K562 (cell line): ENCODE results near the gene ICAM2. TPM values are rescaled to one million over a fixed set of nuclear protein-coding genes. Genes with fewer than 3 reads are reported as not detected.

Source experiments
- ATAC-seq: fragments of 200-7000 bp; cut with Tn5 transposase; 3 replicates; pipeline ENCODE4 v1.9.1; 2020; ENCODE audit warnings: moderate library complexity
- BruUV-seq: library from RNA; stranded (reverse); fragments of 400-500 nt; replicated peaks from 2 replicates; lab custom pipeline; 2021; lab: Mats Ljungman, UMichigan
- CTCF ChIA-PET: fragments of 300-600 bp; formaldehyde crosslinking; extraction: SDS; loops from one replicate; lab custom pipeline; 2021; ENCODE audit warnings: low intra/inter-chr PET ratio; lab: Yijun Ruan, JAX
- POLR2A ChIA-PET: fragments of 300-600, 350-650 bp; sonication (Branson Sonifier 250); formaldehyde crosslinking; extraction: SDS; loops from one replicate; lab custom pipeline; 2021; ENCODE audit warnings: antibody characterized with exemption, inconsistent platforms; lab: Yijun Ruan, JAX
- DNase-seq, 4 experiments: peaks; one replicate each; pipeline versions ENCODE4 v3.0.0 to v3.0.0-alpha.2; 2011 to 2018; ENCODE audit warnings: low spot score in 3 of 4, mixed read lengths in 3 of 4; ENCODE audit errors: extremely low read depth in 1 of 4
- FAIRE-seq: peaks from 2 replicates; lab custom pipeline; 2011; peaks lifted over from hg19 to GRCh38; lab: Jason Lieb, UNC
- H2AFZ ChIP-seq: 2 replicates; pipeline ENCODE4 v1.6.0; 2011; ENCODE audit warnings: low read depth, low read length, control low read depth, inconsistent platforms
- H3K27ac ChIP-seq: fragments of 200-600 bp; 3 replicates; pipeline ENCODE4 v1.8.0; 2011; ENCODE audit warnings: low read depth, mild to moderate bottlenecking, control low read depth, inconsistent platforms, low read length, moderate library complexity, mixed read lengths; ENCODE audit errors: extremely low read depth
- H3K27me3 ChIP-seq, 2 experiments: fragments of 300-600 bp in 1 of 2; 2 replicates in 1 of 2; 3 replicates in 1 of 2; pipeline versions ENCODE4 v1.6.0 to v1.8.0; 2011; ENCODE audit warnings: inconsistent platforms in 2 of 2, low read length in 2 of 2, mild to moderate bottlenecking in 1 of 2, mixed read lengths in 1 of 2, moderate library complexity in 1 of 2; ENCODE audit not compliant: control insufficient read depth in 2 of 2, insufficient read depth in 2 of 2
- H3K36me3 ChIP-seq: fragments of 300-600 bp; 3 replicates; pipeline ENCODE4 v1.8.0; 2011; ENCODE audit warnings: mild to moderate bottlenecking, low read length, inconsistent platforms; ENCODE audit not compliant: control insufficient read depth, insufficient read depth
- H3K4me1 ChIP-seq, 2 experiments: fragments of 200-600 bp in 1 of 2; replicated peaks in 1 of 2; 2 replicates in 1 of 2; 3 replicates in 1 of 2; pipeline versions ENCODE4 v1.5.1 to v1.8.0; 2011; ENCODE audit warnings: inconsistent platforms in 2 of 2, low read length in 2 of 2, mild to moderate bottlenecking in 1 of 2, mixed read lengths in 1 of 2, moderate library complexity in 1 of 2; ENCODE audit not compliant: control insufficient read depth in 2 of 2, insufficient read depth in 2 of 2
- H3K4me2 ChIP-seq: 2 replicates; pipeline ENCODE4 v1.6.1; 2011; ENCODE audit warnings: low read length, control low read depth, inconsistent platforms, mixed read lengths; ENCODE audit not compliant: insufficient read depth
- H3K4me3 ChIP-seq: fragments of 200-600 bp; sonication (generic), shearing (Covaris generic); 2 replicates; pipeline ENCODE4 v1.5.1; 2016; ENCODE audit warnings: control low read depth, inconsistent platforms
- H3K79me2 ChIP-seq: fragments of 200-600 bp; 3 replicates; pipeline ENCODE4 v1.8.0; 2011; ENCODE audit warnings: low read length, inconsistent platforms; ENCODE audit not compliant: control insufficient read depth, insufficient read depth
- H3K9ac ChIP-seq, 2 experiments: 2 replicates each; pipeline versions ENCODE4 v1.6.0 to v1.6.1; 2011; ENCODE audit warnings: low read depth in 2 of 2, low read length in 2 of 2, control low read depth in 1 of 2, inconsistent platforms in 1 of 2, mild to moderate bottlenecking in 1 of 2, mixed read lengths in 1 of 2; ENCODE audit not compliant: insufficient read depth in 1 of 2
- H3K9me1 ChIP-seq: one replicate; pipeline ENCODE4 v1.6.0; 2011; ENCODE audit warnings: inconsistent platforms, mild to moderate bottlenecking, low read length, moderate library complexity; ENCODE audit not compliant: control insufficient read depth, insufficient read depth
- H3K9me3 ChIP-seq: replicated peaks from 2 replicates; pipeline ENCODE4 v1.5.1; 2011; ENCODE audit warnings: low read depth, low read length, inconsistent platforms; ENCODE audit not compliant: control insufficient read depth, insufficient read depth
- H4K20me1 ChIP-seq: replicated peaks from 2 replicates; pipeline ENCODE4 v1.6.1; 2011; ENCODE audit warnings: low read length, inconsistent platforms, mixed read lengths; ENCODE audit not compliant: control insufficient read depth, insufficient read depth
- RHOXF2B ChIP-seq: fragments of 250-450 bp; sonication (Bioruptor Pico); conservative IDR thresholded peaks from 2 replicates; pipeline ENCODE4 v1.5.1; 2021
- WGBS: fragments of 100-300 bp; shearing (Covaris generic); methylation state at CpG from one replicate; pipeline ENCODE4 v1.1.6; 2016; ENCODE audit warnings: low coverage, mixed read lengths; ENCODE audit not compliant: insufficient coverage; ENCODE audit errors: missing lambda C conversion rate; 5-methylcytosine and 5-hydroxymethylcytosine counted together
- in situ Hi-C: fragments of 300-500 bp; cut with MboI; formaldehyde crosslinking; loops from 4 replicates; pipeline ENCODE4 v1.15.0; 2018; ENCODE audit warnings: inconsistent platforms, mixed read lengths
- intact Hi-C: fragments of 100-400 bp; cut with micrococcal nuclease; formaldehyde crosslinking; loops from 2 replicates; pipeline ENCODE4 v1.14.2; 2022
- polyA plus RNA-seq, 8 experiments: library from polyadenylated mRNA; depleted of rRNA in 4 of 8; stranded (reverse) in 5 of 8; unstranded in 3 of 8; fragments of >200 nt; fragmentation: Nextera tagmentation in 2 of 8; fragmentation: Illumina TruSeq in 1 of 8; extraction: Ambion mirVana in 2 of 8; extraction: Trizol in 1 of 8; gene quantifications; 2 replicates each; pipeline versions ENCODE4 v1.2.1 to v1.2.3, GENCODE V29; 2011 to 2014; ENCODE audit warnings: inconsistent platforms in 1 of 8, missing spikeins in 1 of 8
- total RNA-seq, 7 experiments: library from RNA; depleted of rRNA in 6 of 7; stranded (reverse); fragments of >200 nt in 6 of 7; fragmentation: Illumina TruSeq in 2 of 7; extraction: Trizol in 2 of 7; gene quantifications; 2 replicates each; pipeline versions ENCODE4 v1.2.1 to v1.2.3, GENCODE V29; 2011 to 2021; ENCODE audit warnings: low replicate concordance in 1 of 7
- TF ChIP-seq, protein P1 (sequence below), 2 experiments: IDR thresholded peaks; 2 replicates each; pipeline ENCODE4 v1.6.1; 2011; ENCODE audit warnings: borderline replicate concordance in 1 of 2, control low read depth in 1 of 2, low read depth in 1 of 2, low read length in 1 of 2, mild to moderate bottlenecking in 1 of 2, mixed read lengths in 1 of 2, moderate library complexity in 1 of 2; ENCODE audit not compliant: insufficient read depth in 1 of 2, insufficient read length in 1 of 2, poor library complexity in 1 of 2, severe bottlenecking in 1 of 2; ENCODE audit errors: extremely low read depth in 1 of 2

Gene ICAM2
- total and polyA plus RNA-seq, 9 of the 15 experiments (the other 6 are each of a cell fraction or from before 2014, with no cell fraction given): 37.9 to 89.4 (median 60.6) TPM

DNA sequence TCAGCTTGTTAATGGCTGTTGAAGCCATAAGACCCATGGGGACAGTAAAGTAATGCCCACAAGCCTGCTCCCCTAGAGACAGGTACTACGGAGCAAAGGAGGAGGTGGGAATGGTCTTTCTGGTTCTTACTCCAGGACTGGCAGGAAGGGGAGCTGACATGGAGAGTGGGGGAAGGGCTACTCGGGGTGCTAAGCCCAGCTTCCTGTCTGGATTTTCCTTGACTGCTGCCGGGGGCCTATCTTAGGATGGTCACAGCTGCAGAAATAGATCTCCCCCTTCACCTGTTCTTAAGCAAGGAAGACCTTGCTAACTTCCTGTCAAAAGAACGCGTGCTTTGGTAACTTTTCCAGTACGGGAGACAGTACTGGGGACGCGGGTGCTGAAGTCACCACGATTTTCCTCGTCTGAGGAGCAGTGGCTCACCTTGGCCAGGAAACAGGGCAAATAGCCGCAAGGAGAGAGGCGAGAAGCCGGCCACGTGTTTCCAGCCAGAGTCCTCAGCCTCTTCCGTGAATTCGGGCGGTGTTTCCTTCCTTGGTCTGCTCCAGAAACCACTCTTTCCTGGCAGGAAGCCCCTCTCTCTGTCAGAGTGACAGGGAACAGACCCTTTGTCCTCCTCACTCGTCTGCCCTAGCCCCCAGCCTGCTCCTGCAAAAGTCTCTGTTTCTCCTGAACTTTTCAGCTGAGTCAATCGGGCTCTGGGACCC, 22.9 kb downstream of the ICAM2 start:
- WGBS: 33% methylated on average over 17 of the region's 19 CpGs
- in situ Hi-C loops: no loop called here
- no peak for TF ChIP-seq RHOXF2B
- TF ChIP-seq, protein P1, sequence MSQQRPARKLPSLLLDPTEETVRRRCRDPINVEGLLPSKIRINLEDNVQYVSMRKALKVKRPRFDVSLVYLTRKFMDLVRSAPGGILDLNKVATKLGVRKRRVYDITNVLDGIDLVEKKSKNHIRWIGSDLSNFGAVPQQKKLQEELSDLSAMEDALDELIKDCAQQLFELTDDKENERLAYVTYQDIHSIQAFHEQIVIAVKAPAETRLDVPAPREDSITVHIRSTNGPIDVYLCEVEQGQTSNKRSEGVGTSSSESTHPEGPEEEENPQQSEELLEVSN (IDR thresholded peaks at IDR 0.05; ENCODE audit: borderline replicate concordance in 1 of 2, extremely low read depth in 1 of 2, insufficient read depth in 1 of 2, insufficient read length in 1 of 2, low read depth in 1 of 2, low read length in 1 of 2, poor library complexity in 1 of 2, severe bottlenecking in 1 of 2): peak in 1 of 2 experiments; percentile 34
- TF ChIP-seq, all 486 proteins: peak for 1
- Histone ChIP-seq H3K9ac (peak overlapping the region in 1 of 2 experiments; percentile 92; a peak in 1 of 4 replicates), H3K9me1 (no peaks in the 10 kb centered on the region), H3K4me2 (peak overlapping the region; percentile 89), H3K27me3 (peaks cover under 1 to 5% of the 10 kb centered on the region in 2 experiments; a peak in 2 of 5 replicates), H3K27ac (no peak overlapping the region), H4K20me1 (no peaks in the 10 kb centered on the region), H3K9me3 (no peaks in the 10 kb centered on the region), H2AFZ (peak overlapping the region; percentile 99), H3K4me1 (peaks cover 5 to 43% of the 10 kb centered on the region in 2 experiments), H3K79me2 (no peaks in the 10 kb centered on the region), H3K36me3 (peaks cover under 1% of the 10 kb centered on the region; the same call in 1 of the 3 replicates), H3K4me3 (peak overlapping the region; percentile 52)
- ChIA-PET POLR2A (interaction anchor here (0.6 to 1.2 kb wide), 5 partner anchors 9 to 303 kb away, joined by 3 read pairs; no protein-coding TSS in a partner anchor), CTCF (no interaction called here)
- no peak for DNase-seq
- ATAC-seq: no peak
- BruUV-seq: no TSS peak
- intact Hi-C loops: no loop called here
- no peak for FAIRE-seq
